ENCODE data around the gene PEPD.

PEPD gene

GRCh38 chr19:33403973-33404304 lies 117.7 kb downstream of the PEPD start:
- no peak for DNase-seq

- DNase-seq, result no peak
Observed at GRCh38 chr19:33403221-33403972, 118.2 kb downstream of the PEPD start.

- DNase-seq, result no peak
Observed at GRCh38 chr19:33402421-33403220, 119.0 kb downstream of the PEPD start.

GRCh38 chr19:33401683-33402420 lies 119.7 kb downstream of the PEPD start:
- DNase-seq, result no peak

GRCh38 chr19:33400856-33401682 lies 120.5 kb downstream of the PEPD start:
- no peak for DNase-seq

- no peak for DNase-seq
Observed at GRCh38 chr19:33399745-33400681, 121.6 kb downstream of the PEPD start.

GRCh38 chr19:33399081-33399744 lies 122.4 kb downstream of the PEPD start:
- no peak for DNase-seq

- no peak for DNase-seq
Observed at GRCh38 chr19:33398361-33399060, 123.1 kb downstream of the PEPD start.

GRCh38 chr19:33397536-33398360 lies 123.8 kb downstream of the PEPD start:
- no peak for DNase-seq

GRCh38 chr19:33396701-33397535 lies 124.7 kb downstream of the PEPD start:
- no peak for DNase-seq

- no peak for DNase-seq
Observed at GRCh38 chr19:33395561-33396550, 125.7 kb downstream of the PEPD start.

GRCh38 chr19:33394723-33395560 lies 126.6 kb downstream of the PEPD start:
- DNase-seq, result no peak

- DNase-seq, result no peak
Observed at GRCh38 chr19:33394006-33394722, 127.4 kb downstream of the PEPD start.

GRCh38 chr19:33393286-33394005 lies 128.1 kb downstream of the PEPD start:
- no peak for DNase-seq

All from amniotic stem cell (primary cell).